OCI-LY7 (cell line): ENCODE results near the gene CRB2. TPM values are rescaled to one million over a fixed set of nuclear protein-coding genes. Genes with fewer than 3 reads are reported as not detected.

Experiments used
- BruUV-seq: library from RNA; stranded (reverse); fragments of 400-500 nt; replicated peaks from 2 replicates; lab custom pipeline; 2021; lab: Mats Ljungman, UMichigan
- CTCF ChIA-PET: fragments of 300-600 bp; sonication (Branson Sonifier 250); formaldehyde crosslinking; loops from one replicate; lab custom pipeline; 2022; ENCODE audit warnings: antibody characterized with exemption; ENCODE audit not compliant: unreplicated experiment; lab: Charles Lee
- POLR2A ChIA-PET: fragments of 300-600 bp; sonication (Branson Sonifier 250); formaldehyde crosslinking; loops from one replicate; lab custom pipeline; 2022; ENCODE audit warnings: antibody characterized with exemption; lab: Charles Lee
- DNase-seq: peaks from one replicate; pipeline ENCODE4 v3.0.0-alpha.2; 2015; ENCODE audit warnings: low spot score
- H2AFZ ChIP-seq: fragments of 200-600 bp; sonication (generic), shearing (Covaris generic); 2 replicates; pipeline ENCODE4 v1.6.1; 2014; ENCODE audit warnings: mild to moderate bottlenecking, antibody characterized with exemption, low read length, moderate library complexity
- H3K27ac ChIP-seq: fragments of 200-600 bp; sonication (generic); 2 replicates; pipeline ENCODE4 v1.5.1; 2014; ENCODE audit warnings: mixed run types, low read depth, mild to moderate bottlenecking, moderate library complexity, low read length, inconsistent platforms; ENCODE audit not compliant: poor library complexity, severe bottlenecking
- H3K36me3 ChIP-seq: fragments of 200-600 bp; sonication (generic); 2 replicates; pipeline ENCODE4 v1.6.1; 2014; ENCODE audit warnings: mild to moderate bottlenecking, antibody characterized with exemption, low read length, moderate library complexity, mixed read lengths; ENCODE audit not compliant: insufficient read depth
- H3K4me1 ChIP-seq: fragments of 200-600 bp; sonication (generic); 2 replicates; pipeline ENCODE4 v1.5.1; 2014; ENCODE audit warnings: mild to moderate bottlenecking, low read length; ENCODE audit not compliant: insufficient read depth, poor library complexity, severe bottlenecking
- H3K4me2 ChIP-seq: fragments of 200-600 bp; sonication (generic); 2 replicates; pipeline ENCODE4 v1.6.1; 2014; ENCODE audit warnings: mild to moderate bottlenecking, low read length
- H3K4me3 ChIP-seq: fragments of 200-600 bp; sonication (generic); 2 replicates; pipeline ENCODE4 v1.5.1; 2014; ENCODE audit warnings: mild to moderate bottlenecking, low read depth, low read length; ENCODE audit not compliant: poor library complexity, severe bottlenecking
- H3K79me2 ChIP-seq: fragments of 200-600 bp; sonication (generic); 2 replicates; pipeline ENCODE4 v1.6.1; 2016; ENCODE audit warnings: low read depth, mild to moderate bottlenecking, low read length, moderate library complexity, mixed read lengths; ENCODE audit not compliant: insufficient read depth
- H3K9me2 ChIP-seq: fragments of 200-600 bp; sonication (generic); 2 replicates; pipeline ENCODE4 v1.6.1; 2016; ENCODE audit warnings: mild to moderate bottlenecking, low read length, mixed read lengths; ENCODE audit not compliant: insufficient read depth
- H3K9me3 ChIP-seq: fragments of 200-600 bp; sonication (generic); 2 replicates; pipeline ENCODE4 v1.6.1; 2014; ENCODE audit warnings: mild to moderate bottlenecking, mixed run types, low read length, mixed read lengths
- H4K20me1 ChIP-seq: fragments of 200-600 bp; sonication (generic); 2 replicates; pipeline ENCODE4 v1.6.1; 2014; ENCODE audit warnings: mild to moderate bottlenecking, antibody characterized with exemption, low read length, moderate library complexity, mixed read lengths; ENCODE audit not compliant: insufficient read depth
- EZH2phosphoT487 ChIP-seq: fragments of 200-600 bp; sonication (generic); IDR thresholded peaks from 2 replicates; pipeline ENCODE4 v1.6.1; 2018; ENCODE audit warnings: low read depth, borderline replicate concordance, mild to moderate bottlenecking, mixed run types, antibody characterized with exemption, low read length, moderate library complexity, mixed read lengths
- intact Hi-C: fragments of 100-400 bp; cut with micrococcal nuclease; formaldehyde crosslinking; loops from one replicate; pipeline ENCODE4 v1.10.0; 2022; ENCODE audit not compliant: unreplicated experiment
- total RNA-seq, 2 experiments: library from RNA; depleted of rRNA in 1 of 2; stranded (reverse); fragments of >200 nt in 1 of 2; shearing (Covaris generic) in 1 of 2; gene quantifications; 2 replicates each; pipeline ENCODE4 v1.2.3, GENCODE V29; 2014 to 2022
- TF ChIP-seq, protein P1 (sequence below): fragments of 200-600 bp; sonication (generic); conservative IDR thresholded peaks from 2 replicates; pipeline ENCODE4 v1.5.1; 2014; ENCODE audit warnings: mild to moderate bottlenecking, antibody characterized with exemption, low read length, moderate library complexity, mixed read lengths

CRB2 gene
- total RNA-seq, 2 experiments from 2014 or later = 1.6 to 3.4 TPM

DNA sequence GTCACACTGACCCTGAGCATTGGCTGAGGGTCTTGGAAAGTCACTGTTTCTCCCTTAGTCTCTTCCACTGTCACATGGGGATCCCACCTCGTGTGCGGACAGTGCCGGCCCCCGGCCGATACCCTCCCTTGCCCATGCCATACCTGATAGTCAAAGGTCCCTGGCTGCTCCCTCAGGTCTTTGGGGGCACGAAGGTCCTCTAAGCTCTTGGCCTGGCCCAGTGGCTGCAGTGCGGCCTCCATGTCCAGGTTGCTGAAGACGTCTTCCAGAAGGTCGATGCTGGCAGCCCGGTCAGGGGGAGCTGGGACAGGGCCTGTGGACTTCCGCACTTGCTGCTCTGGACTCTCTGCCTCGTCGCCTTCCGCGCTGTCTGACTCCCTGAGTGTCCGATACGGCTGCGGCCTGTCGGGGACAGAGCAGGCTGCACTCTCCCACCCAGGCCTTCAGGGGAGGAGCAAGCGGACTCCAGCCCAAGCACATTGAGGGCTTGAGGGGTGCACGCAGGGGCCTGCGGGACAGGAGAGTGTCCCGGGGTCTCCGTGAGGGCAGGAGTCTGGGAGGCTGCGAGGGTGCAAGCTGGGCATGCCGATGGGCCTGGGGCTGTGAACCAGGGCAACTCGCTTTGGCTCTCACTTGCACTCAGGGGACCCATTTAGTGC lies 27.6 kb downstream of the CRB2 start:
- TF ChIP-seq EZH2phosphoT487 = no peak
- TF ChIP-seq, protein P1, sequence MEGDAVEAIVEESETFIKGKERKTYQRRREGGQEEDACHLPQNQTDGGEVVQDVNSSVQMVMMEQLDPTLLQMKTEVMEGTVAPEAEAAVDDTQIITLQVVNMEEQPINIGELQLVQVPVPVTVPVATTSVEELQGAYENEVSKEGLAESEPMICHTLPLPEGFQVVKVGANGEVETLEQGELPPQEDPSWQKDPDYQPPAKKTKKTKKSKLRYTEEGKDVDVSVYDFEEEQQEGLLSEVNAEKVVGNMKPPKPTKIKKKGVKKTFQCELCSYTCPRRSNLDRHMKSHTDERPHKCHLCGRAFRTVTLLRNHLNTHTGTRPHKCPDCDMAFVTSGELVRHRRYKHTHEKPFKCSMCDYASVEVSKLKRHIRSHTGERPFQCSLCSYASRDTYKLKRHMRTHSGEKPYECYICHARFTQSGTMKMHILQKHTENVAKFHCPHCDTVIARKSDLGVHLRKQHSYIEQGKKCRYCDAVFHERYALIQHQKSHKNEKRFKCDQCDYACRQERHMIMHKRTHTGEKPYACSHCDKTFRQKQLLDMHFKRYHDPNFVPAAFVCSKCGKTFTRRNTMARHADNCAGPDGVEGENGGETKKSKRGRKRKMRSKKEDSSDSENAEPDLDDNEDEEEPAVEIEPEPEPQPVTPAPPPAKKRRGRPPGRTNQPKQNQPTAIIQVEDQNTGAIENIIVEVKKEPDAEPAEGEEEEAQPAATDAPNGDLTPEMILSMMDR = no peak
- Histone ChIP-seq H3K4me2 (no peak overlapping the region), H3K79me2 (no peaks in the 10 kb centered on the region), H3K36me3 (no peaks in the 10 kb centered on the region), H2AFZ (no peak overlapping the region), H3K4me3 (no peak overlapping the region), H3K27ac (no peak overlapping the region), H3K9me2 (no peaks in the 10 kb centered on the region), H3K4me1 (no peaks in the 10 kb centered on the region), H3K9me3 (no peaks in the 10 kb centered on the region), H4K20me1 (no peaks in the 10 kb centered on the region)
- intact Hi-C loops = no loop called here
- no peak for DNase-seq
- BruUV-seq = no TSS peak
- CTCF ChIA-PET = no interaction called here
- POLR2A ChIA-PET = no interaction called here

DNA sequence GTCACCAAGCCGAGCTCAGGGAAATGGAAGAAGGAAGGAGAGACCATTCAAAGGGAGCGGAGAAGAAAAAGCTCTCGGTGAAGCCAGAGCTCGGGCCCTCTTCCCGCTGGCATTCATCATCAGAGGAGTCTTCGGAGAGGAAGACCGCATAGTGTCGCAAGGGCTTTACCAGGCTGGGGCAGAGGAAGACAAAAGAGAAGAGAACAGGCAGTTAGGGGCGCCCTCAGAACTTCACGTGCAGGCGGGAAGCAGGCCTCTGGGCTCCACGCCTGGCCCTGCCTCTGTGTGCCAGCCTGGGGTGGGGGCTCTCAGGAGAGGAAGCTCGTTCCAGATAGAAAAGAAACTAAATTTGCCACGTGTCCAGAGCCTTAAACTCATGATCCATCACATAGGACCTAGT lies 31.7 kb downstream of the CRB2 start:
- intact Hi-C loops = no loop called here
- DNase-seq = no peak
- no TSS peak for BruUV-seq
- no peak overlapping the region for H2AFZ ChIP-seq
- no peaks in the 10 kb centered on the region for H3K4me1 ChIP-seq
- ChIA-PET POLR2A (interaction anchor here (0.7 kb wide), 1 partner anchor 184 kb away, joined by 4 read pairs; no protein-coding TSS in a partner anchor), CTCF (interaction anchor here (1.3 kb wide), 1 partner anchor 33 kb away, joined by 3 read pairs; no protein-coding TSS in a partner anchor)
- no peaks in the 10 kb centered on the region for H4K20me1 ChIP-seq
- no peaks in the 10 kb centered on the region for H3K36me3 ChIP-seq
- no peak for TF ChIP-seq EZH2phosphoT487
- TF ChIP-seq, protein P1 = no peak
- no peaks in the 10 kb centered on the region for H3K79me2 ChIP-seq
- no peaks in the 10 kb centered on the region for H3K9me3 ChIP-seq
- H3K4me3 ChIP-seq = no peak overlapping the region
- no peaks in the 10 kb centered on the region for H3K9me2 ChIP-seq
- no peak overlapping the region for H3K27ac ChIP-seq
- no peak overlapping the region for H3K4me2 ChIP-seq

DNA sequence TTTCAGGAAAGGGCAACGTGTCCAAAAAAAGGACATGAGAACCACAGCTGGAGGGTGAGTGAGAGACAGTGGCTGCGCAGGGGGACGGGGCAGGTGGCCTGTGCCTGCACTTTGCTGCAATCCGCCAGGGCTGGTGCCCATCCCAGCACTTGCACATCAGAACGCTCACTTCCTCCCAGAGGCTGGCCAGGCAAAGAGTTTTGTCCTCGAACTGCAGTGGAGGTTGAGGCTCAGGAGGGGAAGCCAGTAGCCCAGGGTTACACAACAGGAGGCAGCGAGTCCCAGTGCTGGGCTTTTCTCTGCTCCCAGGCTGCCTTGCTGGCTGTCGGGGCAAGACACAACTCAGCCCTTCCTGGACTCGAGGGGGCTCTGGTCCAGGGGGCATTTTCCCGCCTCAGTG lies 33.1 kb downstream of the CRB2 start:
- no peaks in the 10 kb centered on the region for H3K79me2 ChIP-seq
- ChIA-PET POLR2A (no interaction called here), CTCF (interaction anchor here (0.6 kb wide), 1 partner anchor 437 kb away, joined by 4 read pairs; no protein-coding TSS in a partner anchor)
- no peak overlapping the region for H3K4me3 ChIP-seq
- H2AFZ ChIP-seq = no peak overlapping the region
- H3K9me3 ChIP-seq = no peaks in the 10 kb centered on the region
- DNase-seq = no peak
- intact Hi-C loops = no loop called here
- H4K20me1 ChIP-seq = no peaks in the 10 kb centered on the region
- H3K27ac ChIP-seq = no peak overlapping the region
- no peaks in the 10 kb centered on the region for H3K4me1 ChIP-seq
- H3K36me3 ChIP-seq = no peaks in the 10 kb centered on the region
- no peaks in the 10 kb centered on the region for H3K9me2 ChIP-seq
- TF ChIP-seq, protein P1 = no peak
- no peak for TF ChIP-seq EZH2phosphoT487
- H3K4me2 ChIP-seq = no peak overlapping the region
- BruUV-seq = no TSS peak
